Body of pancreas (tissue), 4 donors: Measurements from ENCODE around the gene GALR2. TPM values are rescaled to one million over a fixed set of nuclear protein-coding genes. Genes with fewer than 3 reads are reported as not detected.
"Not testable (repeated sequence)": the region's sequence is repeated elsewhere in the genome, so short reads cannot be mapped to it uniquely, and the experiment has no call there.

Source experiments
- ATAC-seq: fragments of 150-250 bp; one replicate; pipeline ENCODE4 v1.9.1; 2016
- DNase-seq, 4 donors: peaks; one replicate each; pipeline ENCODE4 v3.0.0-alpha.2; 2019
- H3K27ac ChIP-seq, 4 donors: fragments of 200-600 bp; sonication (generic); 1 replicate in 3 of 4; 2 replicates in 1 of 4; pipeline versions ENCODE4 v1.5.1 to v1.6.1; 2016 to 2019; ENCODE audit warnings: mild to moderate bottlenecking in 1 of 4, mixed read lengths in 1 of 4, moderate library complexity in 1 of 4
- H3K27me3 ChIP-seq, 2 donors: fragments of 200-600 bp; sonication (generic); one replicate each; pipeline ENCODE4 v1.6.0; 2016; ENCODE audit warnings: mild to moderate bottlenecking in 1 of 2
- H3K36me3 ChIP-seq, 2 donors: fragments of 200-600 bp; sonication (generic); replicated peaks in 1 of 2; 2 replicates each; pipeline ENCODE4 v1.5.1; 2016; ENCODE audit warnings: low read depth in 2 of 2; ENCODE audit not compliant: insufficient read depth in 1 of 2
- H3K4me1 ChIP-seq: fragments of 200-600 bp; sonication (generic); one replicate; pipeline ENCODE4 v1.6.0; 2016
- H3K4me3 ChIP-seq, 2 donors: fragments of 200-600 bp; sonication (generic); 1 replicate in 1 of 2; 2 replicates in 1 of 2; pipeline ENCODE4 v1.5.1; 2016 to 2019
- H3K9me3 ChIP-seq, 3 donors: fragments of 200-600 bp; sonication (generic); 1 replicate in 2 of 3; 2 replicates in 1 of 3; pipeline ENCODE4 v1.5.1; 2016
- CTCF ChIP-seq, 7 experiments: fragments of 450-650 bp in 4 of 7; fragments of 200-600 bp in 3 of 7; sonication (generic) in 3 of 7; IDR thresholded peaks; one replicate each; pipeline ENCODE4 v1.5.1; 2016 to 2019; ENCODE audit warnings: antibody characterized with exemption in 7 of 7
- POLR2A ChIP-seq, 3 donors: fragments of 450-650 bp; IDR thresholded peaks; one replicate each; pipeline ENCODE4 v1.6.1; 2016; ENCODE audit warnings: antibody characterized with exemption in 3 of 3, mild to moderate bottlenecking in 2 of 3
- WGBS, 2 donors: methylation state at CpG; one replicate each; pipeline ENCODE4 v1.1.5; 2017; 5-methylcytosine and 5-hydroxymethylcytosine counted together
- intact Hi-C: fragments of 100-400 bp; cut with DNase I; formaldehyde crosslinking; loops from one replicate; pipeline ENCODE4 v1.15.1; 2023
- total RNA-seq, 2 donors: library from RNA; depleted of rRNA; stranded (reverse); fragments of >200 nt; gene quantifications; one replicate each; pipeline ENCODE4 v1.1.0, GENCODE V29; 2016

GALR2 gene
- total RNA-seq, 2 donors from 2014 or later, result 0.52 TPM; not detected in 1

DNA sequence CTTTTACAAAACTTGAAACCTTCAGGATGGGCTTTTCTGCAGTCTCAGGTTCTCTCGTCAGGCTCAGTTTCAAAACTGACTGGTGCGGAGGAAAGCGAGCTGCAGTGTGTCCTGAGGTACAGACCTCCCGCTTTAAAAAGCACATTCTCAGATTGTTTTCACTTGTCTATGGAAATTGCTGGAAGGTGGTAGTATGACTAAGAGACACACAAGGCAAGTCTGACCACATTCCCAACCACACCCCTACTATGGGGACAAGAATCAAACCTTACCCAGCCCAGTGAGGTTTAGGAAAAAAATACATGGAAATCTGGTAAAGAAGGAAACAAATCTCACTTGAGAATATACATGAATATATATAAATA lies 20.5 kb upstream of the GALR2 start:
- intact Hi-C loops, result no loop called here
- TF ChIP-seq POLR2A (IDR thresholded peaks at IDR 0.05) (no peak), CTCF (IDR thresholded peaks at IDR 0.05) (no peak)
- Histone ChIP-seq H3K27ac (peak overlapping the region in 1 of 4 donors; percentile 28), H3K36me3 (peaks cover 28 to 40% of the 10 kb centered on the region in 2 donors), H3K4me1 (peaks cover 10% of the 10 kb centered on the region), H3K4me3 (no peak overlapping the region), H3K27me3 (no peaks in the 10 kb centered on the region), H3K9me3 (no peaks in the 10 kb centered on the region)
- DNase-seq, result no peak
- ATAC-seq, result no peak
- 71 to 89% methylated on average over 4 of the region's 4 CpGs for WGBS, 2 donors

DNA sequence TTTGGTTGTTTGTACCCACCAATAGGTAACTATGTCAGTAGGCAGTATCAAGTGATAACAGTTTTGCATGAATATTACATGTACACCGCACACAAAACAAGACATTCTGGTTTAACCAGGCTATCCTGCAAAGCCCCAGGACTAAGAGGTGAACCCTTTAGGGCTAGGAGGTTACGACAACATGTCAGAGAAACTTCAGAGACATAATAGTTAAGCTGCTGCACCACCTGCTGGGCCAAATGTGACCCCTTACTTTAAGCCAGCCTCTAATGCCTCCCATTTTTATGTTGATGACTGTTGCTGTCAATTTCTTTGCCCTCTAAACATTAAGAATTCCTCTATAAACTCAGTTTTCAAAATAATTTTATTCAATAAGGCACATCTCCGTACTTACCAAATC lies 17.7 kb upstream of the GALR2 start:
- Histone ChIP-seq H3K27ac (no peak overlapping the region), H3K9me3 (no peaks in the 10 kb centered on the region), H3K27me3 (no peaks in the 10 kb centered on the region), H3K4me1 (peaks cover 9% of the 10 kb centered on the region), H3K36me3 (peaks cover 26 to 51% of the 10 kb centered on the region in 2 donors), H3K4me3 (no peak overlapping the region)
- WGBS, 2 donors, result 68 to 72% methylated on average over 3 of the region's 3 CpGs
- ATAC-seq, result no peak
- no peak for DNase-seq
- intact Hi-C loops, result no loop called here
- TF ChIP-seq POLR2A (IDR thresholded peaks at IDR 0.05), result no peak
- no peak for TF ChIP-seq CTCF (IDR thresholded peaks at IDR 0.05)

GRCh38 chr17:76058264-76058663 lies 16.3 kb upstream of the GALR2 start:
- H3K4me1 ChIP-seq, H3K27ac ChIP-seq, intact Hi-C loops, DNase-seq, H3K27me3 ChIP-seq, H3K9me3 ChIP-seq, H3K4me3 ChIP-seq, ATAC-seq: not testable (repeated sequence)
- 78 to 86% methylated on average over 6 of the region's 6 CpGs for WGBS, 2 donors
- H3K36me3 ChIP-seq, result peaks cover 26 to 51% of the 10 kb centered on the region in 2 donors

DNA sequence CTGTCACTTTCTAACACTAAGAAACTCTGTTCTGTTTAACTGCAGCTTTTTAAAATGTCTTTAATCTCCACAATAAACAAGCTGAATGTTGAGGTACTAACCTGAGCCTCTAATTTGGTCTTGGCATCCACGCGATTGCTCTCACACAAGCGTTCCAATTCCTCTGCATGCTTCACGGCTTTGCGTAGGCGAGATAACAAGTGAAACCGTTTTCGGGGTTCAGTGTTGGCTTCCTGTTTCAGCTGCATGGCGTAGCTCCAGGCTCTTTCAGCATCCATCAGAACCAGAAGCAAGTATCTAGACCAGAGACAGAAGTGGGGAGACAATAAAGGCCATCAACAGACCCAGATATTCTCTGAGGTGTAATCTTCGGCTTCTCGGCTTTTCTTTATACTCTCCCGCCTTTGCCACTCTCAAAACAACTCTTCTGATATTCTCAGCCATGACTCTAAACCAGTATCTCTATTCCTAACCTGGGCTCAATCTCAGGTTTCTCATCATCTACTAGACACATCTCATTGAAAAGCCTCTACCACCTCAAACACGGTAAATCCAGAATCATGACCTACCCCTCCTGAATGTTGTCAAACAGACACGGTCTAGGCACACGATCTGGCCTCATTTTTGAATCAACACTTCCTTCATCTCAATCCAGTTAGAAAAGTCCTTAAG lies 10.6 kb upstream of the GALR2 start:
- intact Hi-C loops, result no loop called here
- peaks cover 21 to 52% of the 10 kb centered on the region in 2 donors for H3K36me3 ChIP-seq
- no peaks in the 10 kb centered on the region for H3K4me1 ChIP-seq
- DNase-seq (no peak), ATAC-seq (no peak)
- no peaks in the 10 kb centered on the region for H3K9me3 ChIP-seq
- 76 to 79% methylated on average over 15 of the region's 15 CpGs for WGBS, 2 donors
- no peak overlapping the region for H3K27ac ChIP-seq
- TF ChIP-seq POLR2A (IDR thresholded peaks at IDR 0.05), result no peak
- TF ChIP-seq CTCF (IDR thresholded peaks at IDR 0.05), result no peak
- H3K27me3 ChIP-seq, result no peaks in the 10 kb centered on the region
- H3K4me3 ChIP-seq, result no peak overlapping the region

- no peaks in the 10 kb centered on the region for H3K9me3 ChIP-seq
- DNase-seq, result no peak
- no peaks in the 10 kb centered on the region for H3K27me3 ChIP-seq
- H3K27ac ChIP-seq, result no peak overlapping the region
- H3K4me3 ChIP-seq, result no peak overlapping the region
- peaks cover 13% of the 10 kb centered on the region for H3K4me1 ChIP-seq
- TF ChIP-seq POLR2A (IDR thresholded peaks at IDR 0.05) (no peak), CTCF (IDR thresholded peaks at IDR 0.05) (no peak)
- no peak for ATAC-seq
- peaks cover 15 to 44% of the 10 kb centered on the region in 2 donors for H3K36me3 ChIP-seq
- intact Hi-C loops, result no loop called here
- WGBS, 2 donors, result 66 to 80% methylated on average over 4 of the region's 4 CpGs
Observed at GRCh38 chr17:76065775-76066174, 8.8 kb upstream of the GALR2 start.
